ENCODE data around the gene PTPRR. TPM values are rescaled to one million over a fixed set of nuclear protein-coding genes. Genes with fewer than 3 reads are reported as not detected.

Gene PTPRR
- total and polyA plus RNA-seq, 10 of the 15 experiments (the other 5 are each of a cell fraction or from before 2014, with no cell fraction given), result 0.14 to 3.1 (median 0.42) TPM

DNA sequence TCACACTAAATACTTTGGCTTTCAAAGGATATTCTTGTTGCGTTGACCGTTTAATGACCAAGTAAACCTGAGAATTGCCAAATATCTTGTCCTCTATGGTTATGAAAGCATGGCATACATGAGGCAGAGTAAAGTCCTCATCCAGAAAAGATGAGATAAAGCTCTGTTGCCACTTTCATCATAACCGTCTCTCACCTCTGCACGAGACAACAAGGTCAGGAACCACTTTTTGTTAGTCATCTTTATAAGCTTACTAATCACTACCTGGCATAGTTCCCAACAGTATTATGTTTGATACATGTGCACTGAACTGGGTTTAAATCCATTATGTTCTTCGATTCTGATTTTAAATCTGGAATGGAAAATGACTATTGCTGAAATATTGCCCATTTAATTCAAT, 314.6 kb downstream of the PTPRR start:
- RAD21 ChIA-PET (ENCODE audit: unreplicated experiment), result no interaction called here
- FAIRE-seq (no peak), ATAC-seq (no peak), DNase-seq (ENCODE audit: low read depth, low spot score) (no peak)
- Histone ChIP-seq H3K4me3 (no peak overlapping the region), H3K9me3 (replicated peaks; ENCODE audit: control insufficient read depth, insufficient read depth, low read length) (no peaks in the 10 kb centered on the region), H3K4me1 (ENCODE audit: control insufficient read depth, insufficient read depth, low read length) (no peaks in the 10 kb centered on the region), H3K36me3 (ENCODE audit: control insufficient read depth in 2 of 2, insufficient read depth in 2 of 2, low read length in 1 of 2) (no peaks in the 10 kb centered on the region), H3K4me2 (ENCODE audit: control insufficient read depth, insufficient read depth) (no peak overlapping the region), H2AFZ (ENCODE audit: control insufficient read depth, low read depth, low read length) (no peak overlapping the region), H3K79me2 (ENCODE audit: control insufficient read depth, insufficient read depth, low read length) (no peaks in the 10 kb centered on the region), H3K9ac (ENCODE audit: control insufficient read depth, insufficient read depth, low read length) (no peak overlapping the region), H3K27ac (ENCODE audit: control insufficient read depth, insufficient read depth) (no peak overlapping the region), H3K27me3 (replicated peaks in 1 of 2; ENCODE audit: control insufficient read depth in 2 of 2, insufficient read depth in 2 of 2, low read length in 1 of 2) (peaks cover 2% of the 10 kb centered on the region in 2 experiments; a peak in 3 of 4 replicates), H4K20me1 (ENCODE audit: control insufficient read depth, insufficient read depth) (no peaks in the 10 kb centered on the region)
- 25% methylated on average over 5 of the region's 5 CpGs for WGBS (ENCODE audit: insufficient coverage, insufficient replicate concordance, low lambda C conversion rate, missing lambda C conversion rate)
- POLR2A ChIA-PET, result no interaction called here
- CTCF ChIA-PET, result interaction anchor here (1.1 to 1.2 kb wide), 2 partner anchors 15 to 29 kb away, joined by 3 to 6 read pairs; no protein-coding TSS in a partner anchor
- no peak for TF ChIP-seq NRF1 (conservative IDR thresholded peaks at IDR 0.05; ENCODE audit: low read depth, low read length)
- TF ChIP-seq, protein P1, sequence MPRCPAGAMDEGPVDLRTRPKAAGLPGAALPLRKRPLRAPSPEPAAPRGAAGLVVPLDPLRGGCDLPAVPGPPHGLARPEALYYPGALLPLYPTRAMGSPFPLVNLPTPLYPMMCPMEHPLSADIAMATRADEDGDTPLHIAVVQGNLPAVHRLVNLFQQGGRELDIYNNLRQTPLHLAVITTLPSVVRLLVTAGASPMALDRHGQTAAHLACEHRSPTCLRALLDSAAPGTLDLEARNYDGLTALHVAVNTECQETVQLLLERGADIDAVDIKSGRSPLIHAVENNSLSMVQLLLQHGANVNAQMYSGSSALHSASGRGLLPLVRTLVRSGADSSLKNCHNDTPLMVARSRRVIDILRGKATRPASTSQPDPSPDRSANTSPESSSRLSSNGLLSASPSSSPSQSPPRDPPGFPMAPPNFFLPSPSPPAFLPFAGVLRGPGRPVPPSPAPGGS (IDR thresholded peaks at IDR 0.05; ENCODE audit: borderline replicate concordance, insufficient read depth, low read depth, low read length, poor library complexity, severe bottlenecking), result no peak
- TF ChIP-seq, protein P2, sequence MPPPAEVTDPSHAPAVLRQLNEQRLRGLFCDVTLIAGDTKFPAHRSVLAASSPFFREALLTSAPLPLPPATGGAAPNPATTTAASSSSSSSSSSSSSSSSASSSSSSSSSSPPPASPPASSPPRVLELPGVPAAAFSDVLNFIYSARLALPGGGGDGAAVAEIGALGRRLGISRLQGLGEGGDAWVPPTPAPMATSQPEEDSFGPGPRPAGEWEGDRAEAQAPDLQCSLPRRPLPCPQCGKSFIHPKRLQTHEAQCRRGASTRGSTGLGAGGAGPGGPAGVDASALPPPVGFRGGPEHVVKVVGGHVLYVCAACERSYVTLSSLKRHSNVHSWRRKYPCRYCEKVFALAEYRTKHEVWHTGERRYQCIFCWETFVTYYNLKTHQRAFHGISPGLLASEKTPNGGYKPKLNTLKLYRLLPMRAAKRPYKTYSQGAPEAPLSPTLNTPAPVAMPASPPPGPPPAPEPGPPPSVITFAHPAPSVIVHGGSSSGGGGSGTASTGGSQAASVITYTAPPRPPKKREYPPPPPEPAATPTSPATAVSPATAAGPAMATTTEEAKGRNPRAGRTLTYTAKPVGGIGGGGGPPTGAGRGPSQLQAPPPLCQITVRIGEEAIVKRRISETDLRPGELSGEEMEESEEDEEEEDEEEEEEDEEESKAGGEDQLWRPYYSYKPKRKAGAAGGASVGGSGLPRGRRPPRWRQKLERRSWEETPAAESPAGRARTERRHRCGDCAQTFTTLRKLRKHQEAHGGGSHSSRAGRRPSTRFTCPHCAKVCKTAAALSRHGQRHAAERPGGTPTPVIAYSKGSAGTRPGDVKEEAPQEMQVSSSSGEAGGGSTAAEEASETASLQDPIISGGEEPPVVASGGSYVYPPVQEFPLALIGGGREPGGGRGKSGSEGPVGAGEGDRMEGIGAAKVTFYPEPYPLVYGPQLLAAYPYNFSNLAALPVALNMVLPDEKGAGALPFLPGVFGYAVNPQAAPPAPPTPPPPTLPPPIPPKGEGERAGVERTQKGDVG (CRISPR knock-in tag; IDR thresholded peaks at IDR 0.05), result no peak
- TF ChIP-seq MYB (IDR thresholded peaks at IDR 0.05; ENCODE audit: borderline replicate concordance, low read depth, low read length), result no peak
- TF ChIP-seq RAD51 (IDR thresholded peaks at IDR 0.05), result no peak
- TF ChIP-seq, protein P3, sequence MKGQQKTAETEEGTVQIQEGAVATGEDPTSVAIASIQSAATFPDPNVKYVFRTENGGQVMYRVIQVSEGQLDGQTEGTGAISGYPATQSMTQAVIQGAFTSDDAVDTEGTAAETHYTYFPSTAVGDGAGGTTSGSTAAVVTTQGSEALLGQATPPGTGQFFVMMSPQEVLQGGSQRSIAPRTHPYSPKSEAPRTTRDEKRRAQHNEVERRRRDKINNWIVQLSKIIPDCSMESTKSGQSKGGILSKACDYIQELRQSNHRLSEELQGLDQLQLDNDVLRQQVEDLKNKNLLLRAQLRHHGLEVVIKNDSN (IDR thresholded peaks at IDR 0.05; ENCODE audit: borderline replicate concordance, extremely low read length, insufficient read depth, low read depth, low read length), result no peak
- no peak for TF ChIP-seq ASH2L (IDR thresholded peaks at IDR 0.05; ENCODE audit: borderline replicate concordance, low read depth)
- no peak for TF ChIP-seq BCL11A (IDR thresholded peaks at IDR 0.05; ENCODE audit: low read depth, low read length)
- TF ChIP-seq CHD4 (IDR thresholded peaks at IDR 0.05), result no peak
- no TSS peak for BruUV-seq (replicated peaks)
- intact Hi-C loops (cut with micrococcal nuclease; ENCODE audit: unreplicated experiment), result no loop called here
- SMC1A ChIA-PET (ENCODE audit: uncharacterized antibody, unreplicated experiment), result interaction anchor here (1.4 kb wide), 2 partner anchors 19 to 31 kb away, joined by 3 read pairs; no protein-coding TSS in a partner anchor
- in situ Hi-C loops (cut with MboI), result no loop called here
